HepG2 (cell line): ENCODE results near the gene FEV. TPM values are rescaled to one million over a fixed set of nuclear protein-coding genes. Genes with fewer than 3 reads are reported as not detected.

Source experiments
- microRNA counts: library from miRNA; unstranded; fragments of <30 nt; microRNA quantifications from one replicate; lab custom pipeline; 2015
- microRNA-seq: library from miRNA; unstranded; fragments of <30 nt; microRNA quantifications from one replicate; pipeline ENCODE4, GENCODE V29; 2020
- polyA plus RNA-seq, 8 experiments: library from polyadenylated mRNA; depleted of rRNA in 3 of 8; stranded (reverse) in 7 of 8; unstranded in 1 of 8; fragments of >200 nt; fragmentation: Illumina TruSeq in 4 of 8; extraction: Trizol in 4 of 8; gene quantifications; 2 replicates each; pipeline versions ENCODE4 v1.2.1 to v1.2.3, GENCODE V29; 2011 to 2016; ENCODE audit warnings: low read depth in 4 of 8, missing spikeins in 1 of 8, mixed read lengths in 1 of 8; ENCODE audit not compliant: insufficient read depth in 1 of 8
- small RNA-seq, 3 experiments: library from RNA; depleted of rRNA; stranded (forward); fragments of <200 nt; gene quantifications; one replicate each; pipeline ENCODE3, GENCODE V24; 2012; ENCODE audit warnings: low read depth in 2 of 3, low replicate concordance in 1 of 3; ENCODE audit not compliant: insufficient read length in 3 of 3, insufficient read depth in 2 of 3
- total RNA-seq, 5 experiments: library from RNA; depleted of rRNA; stranded (reverse); fragments of >200 nt; fragmentation: Illumina TruSeq; extraction: Trizol; gene quantifications; 2 replicates each; pipeline ENCODE4 v1.2.3, GENCODE V29; 2016; ENCODE audit warnings: low read depth in 1 of 5

FEV gene
- total and polyA plus RNA-seq, 2 of the 13 experiments (the other 11 are each of a cell fraction or from before 2014, with no cell fraction given): not detected

MicroRNAs within 50 kb of the gene (microRNA counts, 767-probe panel; counts per million panel counts)
- microRNA hsa-miR-375 (lab: Ali Mortazavi, UCI): not detected

Small RNA genes within 50 kb of the gene (microRNA-seq; reads per million reads assigned to microRNA genes)
- gene MIR375: 9.7 reads per million, percentile 45 among the genes with 10 or more reads in this experiment

Small RNA genes within 50 kb of the gene (small RNA-seq; reads per million reads assigned to genes)
- 0.51 to 41.6 (median 13.0) reads per million in 3 experiments for gene MIR375

Other genes starting within 250 kb of the FEV start
- gene CYP27A1, start 203.0 kb downstream of the FEV start, total RNA-seq (2016; rRNA removed; fragmentation: Illumina TruSeq; extraction: Trizol): 106 and 157 TPM in 2 replicates
- gene CYP27A1, start 203.0 kb downstream of the FEV start, polyA plus RNA-seq (2011; rRNA removed): 266 and 314 TPM in 2 replicates
- not detected in 2 replicates for gene PRKAG3, start 153.4 kb downstream of the FEV start, total RNA-seq (2016; rRNA removed; fragmentation: Illumina TruSeq; extraction: Trizol)
- gene PRKAG3, start 153.4 kb downstream of the FEV start, polyA plus RNA-seq (2011; rRNA removed): not detected in 2 replicates
- 0.20 TPM in 1 of 2 replicates, not detected in the other for gene WNT6, start 125.4 kb downstream of the FEV start, total RNA-seq (2016; rRNA removed; fragmentation: Illumina TruSeq; extraction: Trizol)
- gene WNT6, start 125.4 kb downstream of the FEV start, polyA plus RNA-seq (2011; rRNA removed): 0.09 TPM in 1 of 2 replicates, not detected in the other
- not detected in 2 replicates for gene WNT10A, start 104.3 kb downstream of the FEV start, total RNA-seq (2016; rRNA removed; fragmentation: Illumina TruSeq; extraction: Trizol)
- 0.03 TPM in 1 of 2 replicates, not detected in the other for gene WNT10A, start 104.3 kb downstream of the FEV start, polyA plus RNA-seq (2011; rRNA removed)
- gene CDK5R2, start 25.5 kb downstream of the FEV start, total RNA-seq (2016; rRNA removed; fragmentation: Illumina TruSeq; extraction: Trizol): not detected in 2 replicates
- gene CDK5R2, start 25.5 kb downstream of the FEV start, polyA plus RNA-seq (2011; rRNA removed): not detected in 2 replicates
- not detected in 2 replicates for gene CRYBA2, start 8.2 kb upstream of the FEV start, total RNA-seq (2016; rRNA removed; fragmentation: Illumina TruSeq; extraction: Trizol)
- not detected in 2 replicates for gene CRYBA2, start 8.2 kb upstream of the FEV start, polyA plus RNA-seq (2011; rRNA removed)
- gene CFAP65, start 56.3 kb upstream of the FEV start, total RNA-seq (2016; rRNA removed; fragmentation: Illumina TruSeq; extraction: Trizol): not detected in 2 replicates
- 0.03 and 0.05 TPM in 2 replicates for gene CFAP65, start 56.3 kb upstream of the FEV start, polyA plus RNA-seq (2011; rRNA removed)
- 0.15 and 0.42 TPM in 2 replicates for gene IHH, start 75.7 kb upstream of the FEV start, total RNA-seq (2016; rRNA removed; fragmentation: Illumina TruSeq; extraction: Trizol)
- 0.10 TPM in 1 of 2 replicates, not detected in the other for gene IHH, start 75.7 kb upstream of the FEV start, polyA plus RNA-seq (2011; rRNA removed)
- 30.7 and 42.1 TPM in 2 replicates for gene NHEJ1, start 175.6 kb upstream of the FEV start, total RNA-seq (2016; rRNA removed; fragmentation: Illumina TruSeq; extraction: Trizol)
- 23.8 and 30.0 TPM in 2 replicates for gene NHEJ1, start 175.6 kb upstream of the FEV start, polyA plus RNA-seq (2011; rRNA removed)
- gene SLC23A3, start 184.8 kb upstream of the FEV start, total RNA-seq (2016; rRNA removed; fragmentation: Illumina TruSeq; extraction: Trizol): 0.38 TPM in 1 of 2 replicates, not detected in the other
- 0.78 and 2.1 TPM in 2 replicates for gene SLC23A3, start 184.8 kb upstream of the FEV start, polyA plus RNA-seq (2011; rRNA removed)
- 24.8 and 35.5 TPM in 2 replicates for gene CNPPD1, start 191.7 kb upstream of the FEV start, total RNA-seq (2016; rRNA removed; fragmentation: Illumina TruSeq; extraction: Trizol)
- gene CNPPD1, start 191.7 kb upstream of the FEV start, polyA plus RNA-seq (2011; rRNA removed): 49.4 and 60.7 TPM in 2 replicates
- gene RETREG2, start 193.1 kb upstream of the FEV start, total RNA-seq (2016; rRNA removed; fragmentation: Illumina TruSeq; extraction: Trizol): 59.7 and 86.0 TPM in 2 replicates
- 134 and 137 TPM in 2 replicates for gene RETREG2, start 193.1 kb upstream of the FEV start, polyA plus RNA-seq (2011; rRNA removed)
- 39.4 and 53.3 TPM in 2 replicates for gene ZFAND2B, start 221.6 kb upstream of the FEV start, total RNA-seq (2016; rRNA removed; fragmentation: Illumina TruSeq; extraction: Trizol)
- 115 and 139 TPM in 2 replicates for gene ZFAND2B, start 221.6 kb upstream of the FEV start, polyA plus RNA-seq (2011; rRNA removed)
- 51.3 and 137 TPM in 2 replicates for gene ABCB6, start 233.8 kb upstream of the FEV start, total RNA-seq (2016; rRNA removed; fragmentation: Illumina TruSeq; extraction: Trizol)
- gene ABCB6, start 233.8 kb upstream of the FEV start, polyA plus RNA-seq (2011; rRNA removed): 91.1 and 106 TPM in 2 replicates
- 22.2 and 35.0 TPM in 2 replicates for gene ATG9A, start 244.5 kb upstream of the FEV start, total RNA-seq (2016; rRNA removed; fragmentation: Illumina TruSeq; extraction: Trizol)
- 131 and 172 TPM in 2 replicates for gene ATG9A, start 244.5 kb upstream of the FEV start, polyA plus RNA-seq (2011; rRNA removed)
- 14.6 and 25.3 TPM in 2 replicates for gene ANKZF1, start 244.6 kb upstream of the FEV start, total RNA-seq (2016; rRNA removed; fragmentation: Illumina TruSeq; extraction: Trizol)
- gene ANKZF1, start 244.6 kb upstream of the FEV start, polyA plus RNA-seq (2011; rRNA removed): 128 and 131 TPM in 2 replicates